Mammary epithelial cell (primary cell): Measurements from ENCODE around the gene ZBTB22.
"Not testable (repeated sequence)": the region's sequence is repeated elsewhere in the genome, so short reads cannot be mapped to it uniquely, and the experiment has no call there.

Source experiments
- CTCF ChIP-seq, 2 donors: IDR thresholded peaks in 1 of 2; conservative IDR thresholded peaks in 1 of 2; 2 replicates each; pipeline ENCODE4 v1.5.1; 2011 to 2012; ENCODE audit warnings: inconsistent platforms in 2 of 2, low read length in 2 of 2, mild to moderate bottlenecking in 2 of 2, control low read depth in 1 of 2, low read depth in 1 of 2; ENCODE audit not compliant: insufficient read depth in 1 of 2; ENCODE audit errors: extremely low read depth in 1 of 2
- EZH2 ChIP-seq: IDR thresholded peaks from 2 replicates; pipeline ENCODE4 v1.6.1; 2012; ENCODE audit warnings: low read length, inconsistent platforms, borderline replicate concordance

GRCh38 chr6:33355860-33356259 lies 38.3 kb upstream of the ZBTB22 start:
- TF ChIP-seq EZH2; CTCF (conservative IDR thresholded peaks at IDR 0.05 in 1 of 2, IDR thresholded peaks at IDR 0.05 in 1 of 2; ENCODE audit: extremely low read depth in 1 of 2, insufficient read depth in 1 of 2, low read depth in 1 of 2, low read length in 2 of 2): not testable (repeated sequence)
